ENCODE measurements around the gene KLF11.

Gene KLF11

GRCh38 chr2:10043256-10043905, at the start of gene KLF11:
Gene KLF11 (plus strand): TSS chr2:10043550. CDS start chr2:10043717, 167 bp downstream.
- peak; percentile 79 for DNase-seq

GRCh38 chr2:9994462-9994861, 48.9 kb upstream of the KLF11 start:
- no peak for DNase-seq

- no peak for DNase-seq
Observed at GRCh38 chr2:9995059-9995458, 48.3 kb upstream of the KLF11 start.

GRCh38 chr2:9996321-9996720, 47.0 kb upstream of the KLF11 start:
- DNase-seq = no peak

- DNase-seq = no peak
Observed at GRCh38 chr2:9997936-9998335, 45.4 kb upstream of the KLF11 start.

- DNase-seq = no peak
Observed at GRCh38 chr2:9998916-9999654, 44.3 kb upstream of the KLF11 start.

GRCh38 chr2:9999693-10000092, 43.7 kb upstream of the KLF11 start:
- DNase-seq = no peak

GRCh38 chr2:10000541-10000940, 42.8 kb upstream of the KLF11 start:
- DNase-seq = no peak

GRCh38 chr2:10001586-10001985, 41.8 kb upstream of the KLF11 start:
- no peak for DNase-seq

GRCh38 chr2:10002109-10002508, 41.2 kb upstream of the KLF11 start:
- no peak for DNase-seq

GRCh38 chr2:10002681-10003080, 40.7 kb upstream of the KLF11 start:
- DNase-seq = no peak

GRCh38 chr2:10003206-10004125, 39.9 kb upstream of the KLF11 start:
- DNase-seq = no peak

- no peak for DNase-seq
Observed at GRCh38 chr2:10004401-10004800, 38.9 kb upstream of the KLF11 start.

- no peak for DNase-seq
Observed at GRCh38 chr2:10004836-10005235, 38.5 kb upstream of the KLF11 start.

GRCh38 chr2:10005461-10006235, 37.7 kb upstream of the KLF11 start:
- DNase-seq = no peak

GRCh38 chr2:10006236-10007161, 36.9 kb upstream of the KLF11 start:
- DNase-seq = no peak

- no peak for DNase-seq
Observed at GRCh38 chr2:10007435-10007834, 35.9 kb upstream of the KLF11 start.

GRCh38 chr2:10007921-10008808, 35.2 kb upstream of the KLF11 start:
- DNase-seq = no peak

GRCh38 chr2:10008809-10009176, 34.6 kb upstream of the KLF11 start:
- DNase-seq = no peak

GRCh38 chr2:10009271-10009810, 34.0 kb upstream of the KLF11 start:
- no peak for DNase-seq

All from activated CD4-positive, alpha-beta T cell treated with anti-CD3 and anti-CD28 coated beads, Interleukin-10, Interleukin-2, amounts not matched to agents 100 ng/mL and 50 ng/mL, durations not matched to agents 16 hours and 8 hours (primary cell).